ENCODE results near the gene CHST12.

The CHST12 gene

GRCh38 chr7:2409745-2410414 is 6.5 kb downstream of the CHST12 start:
- peaks cover 23% of the 10 kb centered on the region for H3F3A ChIP-seq (ENCODE audit: insufficient read depth, low read length)
- no peak overlapping the region for H2AFZ ChIP-seq (ENCODE audit: low read length)
- no peaks in the 10 kb centered on the region for H3K9me3 ChIP-seq (replicated peaks; ENCODE audit: insufficient read depth, low read length)
- DNase-seq = no peak
- H3K27me3 ChIP-seq (replicated peaks; ENCODE audit: insufficient read depth, low read length) = no peaks in the 10 kb centered on the region
- H3K36me3 ChIP-seq (replicated peaks; ENCODE audit: insufficient read depth, low read length) = no peaks in the 10 kb centered on the region
- H4K20me1 ChIP-seq (ENCODE audit: insufficient read depth, low read length) = peaks cover 11% of the 10 kb centered on the region
- H3K9ac ChIP-seq (ENCODE audit: low read length) = no peak overlapping the region
- no peak overlapping the region for H3K27ac ChIP-seq (ENCODE audit: low read length)
- peaks cover 37% of the 10 kb centered on the region for H3K4me1 ChIP-seq (ENCODE audit: low read length)
- H3K4me3 ChIP-seq (ENCODE audit: low read length) = no peak overlapping the region
- H3K9me2 ChIP-seq (replicated peaks; ENCODE audit: insufficient read depth, low read length) = no peaks in the 10 kb centered on the region
- H3K79me2 ChIP-seq (ENCODE audit: low read length) = peaks cover 79% of the 10 kb centered on the region
- TF ChIP-seq EZH2phosphoT487 (IDR thresholded peaks at IDR 0.05; ENCODE audit: low read length) = no peak
- no peak for TF ChIP-seq CTCF (IDR thresholded peaks at IDR 0.05; ENCODE audit: low read length)
- TF ChIP-seq EZH2 (optimal IDR thresholded peaks at IDR 0.05; ENCODE audit: low read depth, low read length) = no peak
- H3K4me2 ChIP-seq (ENCODE audit: low read depth, low read length) = no peak overlapping the region

DNA sequence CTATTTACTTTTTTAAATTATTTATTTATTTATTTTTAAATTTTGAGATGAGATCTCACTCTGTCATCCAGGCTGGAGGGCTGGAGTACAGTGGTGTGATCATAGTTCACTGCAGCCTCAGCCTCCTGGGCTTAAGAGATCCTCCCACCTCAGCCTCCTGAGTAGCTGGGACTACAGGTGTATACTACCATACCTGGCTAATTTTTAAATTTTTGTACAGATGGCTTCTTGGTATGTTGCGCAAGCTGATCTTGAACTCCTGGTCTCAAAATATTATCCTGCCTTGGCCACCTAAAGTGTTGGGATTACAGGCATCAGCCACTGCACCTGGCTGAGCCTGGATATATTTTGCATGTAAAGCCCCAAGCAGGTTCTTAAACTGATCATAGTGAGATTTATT is 7.6 kb downstream of the CHST12 start:
- no peak overlapping the region for H2AFZ ChIP-seq (ENCODE audit: low read length)
- H3K9me2 ChIP-seq (replicated peaks; ENCODE audit: insufficient read depth, low read length) = no peaks in the 10 kb centered on the region
- peaks cover 31% of the 10 kb centered on the region for H3K4me1 ChIP-seq (ENCODE audit: low read length)
- peaks cover 11% of the 10 kb centered on the region for H3F3A ChIP-seq (ENCODE audit: insufficient read depth, low read length)
- peaks cover 89% of the 10 kb centered on the region for H3K79me2 ChIP-seq (ENCODE audit: low read length)
- H3K27me3 ChIP-seq (replicated peaks; ENCODE audit: insufficient read depth, low read length) = no peaks in the 10 kb centered on the region
- H3K27ac ChIP-seq (ENCODE audit: low read length) = no peak overlapping the region
- no peak overlapping the region for H3K9ac ChIP-seq (ENCODE audit: low read length)
- peaks cover 11% of the 10 kb centered on the region for H4K20me1 ChIP-seq (ENCODE audit: insufficient read depth, low read length)
- DNase-seq = no peak
- no peak overlapping the region for H3K4me3 ChIP-seq (ENCODE audit: low read length)
- H3K4me2 ChIP-seq (ENCODE audit: low read depth, low read length) = no peak overlapping the region
- no peaks in the 10 kb centered on the region for H3K9me3 ChIP-seq (replicated peaks; ENCODE audit: insufficient read depth, low read length)
- no peaks in the 10 kb centered on the region for H3K36me3 ChIP-seq (replicated peaks; ENCODE audit: insufficient read depth, low read length)
- TF ChIP-seq EZH2 (optimal IDR thresholded peaks at IDR 0.05; ENCODE audit: low read depth, low read length) = no peak
- TF ChIP-seq EZH2phosphoT487 (IDR thresholded peaks at IDR 0.05; ENCODE audit: low read length) = no peak
- no peak for TF ChIP-seq CTCF (IDR thresholded peaks at IDR 0.05; ENCODE audit: low read length)

GRCh38 chr7:2411815-2412586 is 8.6 kb downstream of the CHST12 start:
- no peaks in the 10 kb centered on the region for H3K9me3 ChIP-seq (replicated peaks; ENCODE audit: insufficient read depth, low read length)
- no peaks in the 10 kb centered on the region for H3K9me2 ChIP-seq (replicated peaks; ENCODE audit: insufficient read depth, low read length)
- no peak overlapping the region for H3K4me3 ChIP-seq (ENCODE audit: low read length)
- peaks cover 11% of the 10 kb centered on the region for H4K20me1 ChIP-seq (ENCODE audit: insufficient read depth, low read length)
- no peak overlapping the region for H3K27ac ChIP-seq (ENCODE audit: low read length)
- H3K4me2 ChIP-seq (ENCODE audit: low read depth, low read length) = no peak overlapping the region
- TF ChIP-seq EZH2phosphoT487 (IDR thresholded peaks at IDR 0.05; ENCODE audit: low read length) (no peak), EZH2 (optimal IDR thresholded peaks at IDR 0.05; ENCODE audit: low read depth, low read length) (no peak), CTCF (IDR thresholded peaks at IDR 0.05; ENCODE audit: low read length) (no peak)
- no peak overlapping the region for H2AFZ ChIP-seq (ENCODE audit: low read length)
- no peak for DNase-seq
- no peaks in the 10 kb centered on the region for H3K27me3 ChIP-seq (replicated peaks; ENCODE audit: insufficient read depth, low read length)
- peaks cover 5% of the 10 kb centered on the region for H3F3A ChIP-seq (ENCODE audit: insufficient read depth, low read length)
- H3K9ac ChIP-seq (ENCODE audit: low read length) = no peak overlapping the region
- no peaks in the 10 kb centered on the region for H3K36me3 ChIP-seq (replicated peaks; ENCODE audit: insufficient read depth, low read length)
- peaks cover 27% of the 10 kb centered on the region for H3K4me1 ChIP-seq (ENCODE audit: low read length)
- peaks cover 99% of the 10 kb centered on the region for H3K79me2 ChIP-seq (ENCODE audit: low read length)

All from MM.1S (cell line).